Measurements from ENCODE around the gene SLC6A6. TPM values are rescaled to one million over a fixed set of nuclear protein-coding genes. Genes with fewer than 3 reads are reported as not detected.

Gene SLC6A6
- total and polyA plus RNA-seq, 10 of the 15 experiments (the other 5 are each of a cell fraction or from before 2014, with no cell fraction given), result 5.6 to 47.0 (median 20.2) TPM

- no peak overlapping the region for H3K4me2 ChIP-seq (ENCODE audit: control insufficient read depth, insufficient read depth)
- DNase-seq (ENCODE audit: low read depth, low spot score) (no peak), ATAC-seq (no peak), FAIRE-seq (no peak)
- RAD21 ChIA-PET (ENCODE audit: unreplicated experiment), result no interaction called here
- BruUV-seq (replicated peaks), result no TSS peak
- SMC1A ChIA-PET (ENCODE audit: uncharacterized antibody, unreplicated experiment), result no interaction called here
- no peaks in the 10 kb centered on the region for H4K20me1 ChIP-seq (ENCODE audit: control insufficient read depth, insufficient read depth)
- H3K9ac ChIP-seq (ENCODE audit: control insufficient read depth, insufficient read depth, low read length), result no peak overlapping the region
- in situ Hi-C loops (cut with MboI) (no loop called here), intact Hi-C loops (cut with micrococcal nuclease; ENCODE audit: unreplicated experiment) (no loop called here)
- WGBS (ENCODE audit: insufficient coverage, insufficient replicate concordance, low lambda C conversion rate, missing lambda C conversion rate), result 94% methylated on average over 12 of the region's 12 CpGs
- H3K9me3 ChIP-seq (replicated peaks; ENCODE audit: control insufficient read depth, insufficient read depth, low read length), result no peaks in the 10 kb centered on the region
- no peak overlapping the region for H2AFZ ChIP-seq (ENCODE audit: control insufficient read depth, low read depth, low read length)
- H3K27ac ChIP-seq (ENCODE audit: control insufficient read depth, insufficient read depth), result no peak overlapping the region
- peaks cover 6 to 7% of the 10 kb centered on the region in 2 experiments for H3K36me3 ChIP-seq (ENCODE audit: control insufficient read depth in 2 of 2, insufficient read depth in 2 of 2, low read length in 1 of 2)
- TF ChIP-seq ETV6 (conservative IDR thresholded peaks at IDR 0.05 in 1 of 2, IDR thresholded peaks at IDR 0.05 in 1 of 2; ENCODE audit: borderline replicate concordance in 1 of 2, low read depth in 1 of 2) (no peak), CBX3 (IDR thresholded peaks at IDR 0.05; ENCODE audit: borderline replicate concordance, low read depth) (no peak), CREB1 (IDR thresholded peaks at IDR 0.05; ENCODE audit: low read depth) (no peak), GATAD2B (conservative IDR thresholded peaks at IDR 0.05; ENCODE audit: low read depth) (no peak), SMARCA5 (IDR thresholded peaks at IDR 0.05) (no peak), MYC (IDR thresholded peaks at IDR 0.05; ENCODE audit: insufficient read depth, insufficient read length, insufficient replicate concordance, low read length, severe bottlenecking) (no peak), SIN3A (IDR thresholded peaks at IDR 0.05; ENCODE audit: low read depth, low read length) (no peak)
- H3K4me3 ChIP-seq, result no peak overlapping the region
- POLR2A ChIA-PET, result interaction anchor here (0.6 kb wide), 1 partner anchor 419 kb away, joined by 6 read pairs; no protein-coding TSS in a partner anchor
- H3K4me1 ChIP-seq (ENCODE audit: control insufficient read depth, insufficient read depth, low read length), result no peaks in the 10 kb centered on the region
- no peaks in the 10 kb centered on the region for H3K79me2 ChIP-seq (ENCODE audit: control insufficient read depth, insufficient read depth, low read length)
- no peaks in the 10 kb centered on the region for H3K27me3 ChIP-seq (replicated peaks in 1 of 2; ENCODE audit: control insufficient read depth in 2 of 2, insufficient read depth in 2 of 2, low read length in 1 of 2)
- CTCF ChIA-PET, result interaction anchor here (0.8 to 1.0 kb wide), 2 partner anchors 209 kb away, joined by 3 to 5 read pairs; no protein-coding TSS in a partner anchor
These were observed 68.1 kb downstream of the SLC6A6 start for GRCh38 chr3:14470461-14470860.

- H2AFZ ChIP-seq (ENCODE audit: control insufficient read depth, low read depth, low read length), result no peak overlapping the region
- RAD21 ChIA-PET (ENCODE audit: unreplicated experiment), result no interaction called here
- no peaks in the 10 kb centered on the region for H3K4me1 ChIP-seq (ENCODE audit: control insufficient read depth, insufficient read depth, low read length)
- no peak overlapping the region for H3K27ac ChIP-seq (ENCODE audit: control insufficient read depth, insufficient read depth)
- 98% methylated on average over 4 of the region's 5 CpGs for WGBS (ENCODE audit: insufficient coverage, insufficient replicate concordance, low lambda C conversion rate, missing lambda C conversion rate)
- BruUV-seq (replicated peaks), result no TSS peak
- H3K79me2 ChIP-seq (ENCODE audit: control insufficient read depth, insufficient read depth, low read length), result no peaks in the 10 kb centered on the region
- intact Hi-C loops (cut with micrococcal nuclease; ENCODE audit: unreplicated experiment), result no loop called here
- H4K20me1 ChIP-seq (ENCODE audit: control insufficient read depth, insufficient read depth), result no peaks in the 10 kb centered on the region
- H3K4me3 ChIP-seq, result no peak overlapping the region
- POLR2A ChIA-PET, result interaction anchor here (0.6 kb wide), 1 partner anchor 419 kb away, joined by 6 read pairs; no protein-coding TSS in a partner anchor
- ATAC-seq (no peak), DNase-seq (ENCODE audit: low read depth, low spot score) (no peak), FAIRE-seq (no peak)
- no peak overlapping the region for H3K9ac ChIP-seq (ENCODE audit: control insufficient read depth, insufficient read depth, low read length)
- no peaks in the 10 kb centered on the region for H3K9me3 ChIP-seq (replicated peaks; ENCODE audit: control insufficient read depth, insufficient read depth, low read length)
- peaks cover 7 to 9% of the 10 kb centered on the region in 2 experiments for H3K36me3 ChIP-seq (ENCODE audit: control insufficient read depth in 2 of 2, insufficient read depth in 2 of 2, low read length in 1 of 2)
- SMC1A ChIA-PET (ENCODE audit: uncharacterized antibody, unreplicated experiment), result no interaction called here
- H3K27me3 ChIP-seq (replicated peaks in 1 of 2; ENCODE audit: control insufficient read depth in 2 of 2, insufficient read depth in 2 of 2, low read length in 1 of 2), result no peaks in the 10 kb centered on the region
- no peak overlapping the region for H3K4me2 ChIP-seq (ENCODE audit: control insufficient read depth, insufficient read depth)
- CTCF ChIA-PET, result interaction anchor here (1.0 kb wide), 1 partner anchor 210 kb away, joined by 5 read pairs; no protein-coding TSS in a partner anchor
- in situ Hi-C loops (cut with MboI), result no loop called here
- no peak for TF ChIP-seq TBL1XR1 (IDR thresholded peaks at IDR 0.05; ENCODE audit: low read depth, low read length)
- TF ChIP-seq HCFC1 (IDR thresholded peaks at IDR 0.05; ENCODE audit: low read length), result no peak
- TF ChIP-seq CEBPZ (IDR thresholded peaks at IDR 0.05; ENCODE audit: low read depth, low read length), result no peak
- no peak for TF ChIP-seq SRF (IDR thresholded peaks at IDR 0.05; ENCODE audit: low read depth in 2 of 2, low read length in 2 of 2)
- no peak for TF ChIP-seq CREM (IDR thresholded peaks at IDR 0.05; ENCODE audit: low read depth)
- no peak for TF ChIP-seq SP1 (IDR thresholded peaks at IDR 0.05; ENCODE audit: low read depth, low read length)
- TF ChIP-seq IRF3 (IDR thresholded peaks at IDR 0.05), result no peak
- TF ChIP-seq NFXL1 (IDR thresholded peaks at IDR 0.05; ENCODE audit: borderline replicate concordance), result no peak
These were observed 68.6 kb downstream of the SLC6A6 start for GRCh38 chr3:14471016-14471415.

All from GM12878 (cell line).